Activated CD4-positive, alpha-beta T cell treated with anti-CD3 and anti-CD28 coated beads for 4 hours (primary cell): ENCODE data around the gene KCNAB2.
"Not testable (repeated sequence)": the region's sequence is repeated elsewhere in the genome, so short reads cannot be mapped to it uniquely, and the experiment has no call there.

ENCODE experiments used
- DNase-seq, 2 donors: peaks; one replicate each; pipeline ENCODE4 v3.0.0-alpha.2; 2020

The KCNAB2 gene

DNA sequence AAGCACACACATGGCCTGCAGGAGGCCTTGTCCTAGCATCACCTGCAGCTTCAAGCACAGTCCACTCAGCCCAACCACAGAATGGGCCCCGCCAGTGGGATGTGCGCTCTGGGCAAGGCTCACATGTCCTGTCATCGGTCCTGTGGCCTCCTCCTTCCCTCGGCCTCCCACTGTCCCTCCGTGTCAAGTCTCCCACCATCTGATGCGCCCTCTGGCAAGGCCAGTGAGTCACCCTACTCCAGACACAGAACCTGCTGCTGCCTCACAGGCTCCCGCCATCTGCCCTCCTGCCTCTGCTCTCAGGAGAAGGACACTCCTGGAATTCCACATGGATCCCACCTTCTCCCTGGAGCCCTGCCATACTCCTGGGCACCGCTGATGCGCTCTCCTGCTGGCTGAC, 14.2 kb downstream of the KCNAB2 start:
- no peak for DNase-seq

DNA sequence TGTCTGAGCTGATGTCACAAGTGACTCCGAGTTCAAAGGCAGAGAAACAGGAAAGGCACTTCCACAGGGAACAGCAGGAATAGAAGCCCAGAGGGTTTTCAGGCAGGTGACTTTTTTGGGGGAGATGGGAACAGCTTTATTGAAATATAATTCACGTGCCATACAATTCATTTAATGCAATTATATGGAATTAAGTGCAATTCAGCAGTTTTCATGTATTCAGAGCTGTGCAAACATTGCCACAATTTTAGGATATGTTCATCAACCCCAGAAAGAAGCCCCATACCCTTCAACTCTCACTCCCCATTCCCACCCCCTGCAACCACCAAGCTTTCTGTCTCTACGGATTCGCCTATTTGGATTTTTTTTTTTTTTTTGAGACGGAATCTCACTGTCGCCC, 17.0 kb downstream of the KCNAB2 start:
- no peak for DNase-seq

DNA sequence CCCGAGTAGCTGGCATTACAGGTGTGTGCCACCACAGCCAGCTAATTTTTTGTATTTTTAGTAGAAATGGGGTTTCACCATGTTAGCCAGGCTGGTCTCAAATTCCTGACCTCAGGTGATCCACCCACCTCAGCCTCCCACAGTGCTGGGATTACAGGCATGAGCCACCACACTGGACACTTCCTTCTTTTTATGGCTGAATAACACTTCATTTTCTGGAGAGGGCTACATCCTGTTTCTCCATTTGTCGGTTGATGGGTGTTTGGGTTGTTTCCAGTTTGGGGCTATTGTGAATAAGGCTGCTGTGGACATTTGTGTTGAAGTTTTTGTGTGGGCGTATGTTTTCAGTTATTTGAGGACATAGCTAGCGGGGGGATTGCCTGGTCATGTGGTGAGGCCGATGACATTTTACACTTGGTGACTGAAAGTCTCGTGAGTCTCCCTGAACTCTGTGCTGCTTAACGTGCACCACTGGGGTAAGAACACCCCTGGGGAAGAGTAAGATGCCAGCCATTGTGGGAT, 17.9 kb downstream of the KCNAB2 start:
- not testable (repeated sequence) for DNase-seq

- no peak for DNase-seq
Measured at GRCh38 chr1:6065093-6065858, 19.6 kb downstream of the KCNAB2 start.

DNA sequence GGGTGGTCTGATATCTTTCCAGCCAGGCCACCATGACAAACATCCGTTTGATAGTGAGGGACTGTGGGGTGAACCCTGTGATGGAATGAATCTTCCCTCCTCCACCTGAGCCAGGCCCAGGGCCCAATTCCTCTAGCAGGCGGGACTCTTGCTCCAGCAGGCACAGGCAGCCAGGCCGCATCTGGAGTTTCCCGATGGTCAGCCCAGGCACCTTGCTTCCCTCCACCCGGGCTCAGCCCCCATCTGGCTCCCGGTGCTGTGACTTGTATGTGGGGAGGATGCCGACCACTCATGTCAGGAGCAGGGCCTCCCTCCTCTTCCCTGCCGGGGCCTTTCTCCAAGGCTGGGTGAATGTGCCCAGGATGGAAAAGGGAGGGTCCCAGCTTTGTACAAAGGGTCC, 21.0 kb downstream of the KCNAB2 start:
- DNase-seq: no peak

DNA sequence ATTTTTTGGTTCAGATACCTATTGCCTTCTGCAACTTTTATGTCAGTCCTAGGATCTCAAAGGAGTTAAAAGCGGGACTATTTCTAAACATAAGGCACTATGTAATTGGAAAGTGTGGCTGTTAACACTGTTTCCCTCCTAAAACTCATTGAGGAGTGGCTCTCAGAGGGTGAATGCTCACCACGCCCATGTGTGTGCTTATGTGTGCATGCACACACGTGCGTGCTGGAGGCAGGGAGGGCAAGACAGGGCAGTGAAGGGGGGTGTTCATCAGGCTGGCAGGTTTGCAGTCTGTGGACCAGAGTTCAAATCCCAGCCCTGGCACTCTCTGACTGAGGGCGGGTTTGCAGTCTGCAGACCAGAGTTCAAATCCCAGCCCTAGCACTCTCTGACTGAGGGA, 22.4 kb downstream of the KCNAB2 start:
- DNase-seq: no peak

- no peak for DNase-seq
Measured at GRCh38 chr1:6068932-6069331, 23.2 kb downstream of the KCNAB2 start.

GRCh38 chr1:6069573-6069972, 23.9 kb downstream of the KCNAB2 start:
- no peak for DNase-seq

- DNase-seq: no peak
Measured at GRCh38 chr1:6070450-6070974, 24.8 kb downstream of the KCNAB2 start.

GRCh38 chr1:6071219-6071618, 25.5 kb downstream of the KCNAB2 start:
- DNase-seq: no peak

GRCh38 chr1:6072774-6073479, 27.2 kb downstream of the KCNAB2 start:
- DNase-seq: no peak

DNA sequence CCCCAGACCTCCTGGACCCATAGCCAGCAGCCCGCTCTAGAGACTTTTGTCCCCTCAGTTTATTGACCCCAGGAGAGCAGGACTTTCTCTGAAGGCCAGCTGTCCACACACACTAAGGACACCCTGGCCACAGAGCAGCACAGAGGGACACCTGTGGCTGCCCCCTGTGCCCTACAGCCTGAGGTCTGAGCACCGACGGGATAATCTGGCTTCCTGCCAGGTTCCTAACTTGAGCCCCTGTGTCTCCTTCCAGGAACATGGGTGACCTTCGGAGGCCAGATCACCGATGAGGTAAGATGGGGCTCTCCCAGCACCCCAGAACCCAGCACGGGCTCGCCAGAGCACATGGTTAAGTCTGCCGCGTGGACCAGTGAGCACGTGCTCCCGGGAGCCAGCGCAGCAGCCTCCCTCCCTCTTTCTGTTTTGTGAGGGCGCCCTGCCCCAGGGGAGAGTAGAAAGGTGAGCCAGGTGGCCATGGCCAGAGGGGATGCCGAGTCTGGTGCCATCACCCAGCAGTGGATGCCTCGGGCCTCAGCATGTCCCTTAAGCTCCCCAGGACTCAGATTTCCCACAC, 27.9 kb downstream of the KCNAB2 start:
- DNase-seq: no peak

DNA sequence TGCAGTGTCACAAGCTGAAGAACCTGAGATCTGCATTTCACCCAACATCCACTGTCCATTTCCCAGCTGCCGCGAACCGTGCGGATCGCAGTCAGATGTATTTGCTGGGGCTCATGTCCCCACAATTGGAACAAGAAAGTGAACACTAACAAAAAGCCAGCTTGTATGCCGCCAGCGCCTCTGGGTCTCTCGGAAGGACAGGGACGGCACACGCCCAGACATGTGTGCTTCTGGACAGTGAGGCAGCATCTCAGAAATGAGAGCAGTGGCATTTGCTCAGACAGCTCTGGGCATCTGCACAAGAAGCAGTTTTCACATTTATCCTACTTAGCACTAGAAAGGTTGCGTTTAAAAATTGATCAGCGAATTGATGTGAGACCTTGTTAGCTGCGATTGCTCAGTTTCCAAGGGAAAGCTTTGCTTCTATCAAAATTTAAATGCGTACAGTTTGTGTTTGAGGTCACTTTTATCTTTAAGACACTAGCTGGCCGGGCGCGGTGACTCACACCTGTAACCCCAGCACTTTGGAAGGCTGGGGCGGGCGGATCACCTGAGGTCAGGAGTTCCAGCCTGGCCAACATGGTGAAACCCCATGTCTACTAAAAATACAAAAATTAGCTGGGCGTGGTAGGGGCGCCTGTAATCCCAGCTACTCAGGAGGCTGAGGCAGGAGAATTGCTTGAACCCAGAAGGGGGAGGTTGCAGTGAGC, 28.7 kb downstream of the KCNAB2 start:
- DNase-seq: no peak

DNA sequence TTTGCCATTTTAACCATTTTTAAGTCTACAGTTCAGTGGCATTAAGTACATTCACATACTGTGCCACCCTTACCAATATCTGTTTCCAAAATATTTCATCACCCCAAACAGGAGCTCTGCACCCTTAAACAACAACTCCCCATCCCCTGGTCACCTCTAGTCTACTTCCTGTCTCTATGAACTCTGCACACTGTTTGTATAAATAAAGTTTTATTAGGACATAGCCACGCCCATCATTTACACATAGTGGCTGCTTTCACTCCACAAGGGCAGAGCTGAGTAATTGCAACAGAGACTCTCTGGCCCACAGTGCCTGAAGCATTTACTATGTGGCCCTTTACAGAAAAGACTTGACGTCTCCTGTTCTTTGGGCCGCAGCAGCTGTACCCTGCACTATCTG, 30.1 kb downstream of the KCNAB2 start:
- no peak for DNase-seq

DNA sequence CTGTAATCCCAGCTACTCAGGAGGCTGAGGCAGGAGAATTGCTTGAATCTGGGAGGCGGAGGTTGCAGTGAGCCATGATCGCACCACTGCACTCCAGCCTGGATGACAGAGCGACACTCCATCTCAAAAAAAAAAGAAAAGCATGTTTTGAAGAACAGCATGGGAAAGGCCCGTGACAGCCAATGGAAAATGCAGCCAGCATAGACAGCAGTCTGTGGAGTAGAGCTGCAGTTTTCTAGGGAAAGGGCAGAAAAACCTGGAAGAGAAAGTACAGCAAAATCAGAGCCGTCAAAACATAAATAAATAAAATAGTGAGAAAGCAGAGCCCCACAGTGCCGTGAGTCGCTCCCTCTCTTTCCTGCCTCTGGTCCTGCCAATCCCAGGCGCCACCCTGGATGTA, 31.4 kb downstream of the KCNAB2 start:
- DNase-seq: not testable (repeated sequence)

DNA sequence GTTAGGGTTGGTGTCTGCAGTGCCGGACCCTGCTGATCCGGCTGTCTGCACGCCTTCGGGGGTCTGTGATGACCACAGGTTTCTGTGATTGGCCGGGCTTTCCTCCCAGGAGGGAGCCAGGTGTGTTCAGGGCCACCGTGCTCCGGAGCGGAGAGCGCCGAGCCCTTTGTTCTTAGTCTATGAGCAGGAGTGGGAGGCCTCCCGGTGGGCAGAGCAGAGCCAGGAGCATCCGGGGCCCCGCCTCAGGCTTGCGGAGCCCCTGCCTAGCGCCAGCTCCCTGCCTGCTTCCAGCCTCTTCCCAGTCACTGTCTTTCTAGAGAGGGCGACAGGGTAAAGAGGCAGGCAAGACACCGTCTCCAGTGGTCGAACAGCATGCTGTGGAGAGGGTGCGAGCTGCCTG, 31.8 kb downstream of the KCNAB2 start:
- DNase-seq: no peak

- DNase-seq: no peak
Measured at GRCh38 chr1:6077919-6078318, 32.2 kb downstream of the KCNAB2 start.

- DNase-seq: no peak
Measured at GRCh38 chr1:6080469-6080868, 34.8 kb downstream of the KCNAB2 start.

GRCh38 chr1:6081901-6082300, 36.2 kb downstream of the KCNAB2 start:
- DNase-seq: no peak

GRCh38 chr1:6082430-6082971, 36.8 kb downstream of the KCNAB2 start:
- DNase-seq: no peak

GRCh38 chr1:6083385-6083784, 37.7 kb downstream of the KCNAB2 start:
- DNase-seq: no peak

DNA sequence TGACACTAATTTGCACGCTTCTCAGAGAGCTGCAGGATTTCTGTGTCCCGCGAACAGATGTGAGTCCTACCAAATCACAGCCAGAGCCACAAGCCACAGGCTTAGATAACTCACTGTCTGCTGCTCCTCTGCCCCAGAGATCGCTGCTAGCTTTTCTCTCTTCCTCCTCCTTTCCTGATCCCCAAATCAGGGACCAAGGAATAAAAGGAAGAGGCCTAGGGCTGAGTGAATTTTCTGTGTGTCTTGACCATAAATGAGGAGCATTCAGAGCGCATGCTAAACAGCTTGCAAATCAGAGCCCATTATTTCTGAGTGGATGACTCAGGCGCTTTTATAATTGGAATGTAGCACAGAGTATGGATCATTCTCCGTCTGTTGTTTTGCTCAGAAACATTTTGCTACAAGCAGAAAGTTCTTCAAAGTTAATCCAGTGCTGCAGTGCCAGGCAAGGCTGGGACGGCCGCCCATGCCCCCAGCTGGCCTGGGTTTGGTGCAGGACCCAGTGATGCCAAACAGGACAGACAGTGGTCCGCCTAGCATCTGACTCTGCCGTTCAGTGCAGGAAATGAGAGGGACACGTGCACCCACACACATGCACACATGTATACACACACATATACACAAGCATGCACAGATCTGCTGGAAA, 38.2 kb downstream of the KCNAB2 start:
- no peak for DNase-seq
